HG02678 (cell line): ENCODE measurements around the gene ANKRD44.
A peak's percentile ranks its signal among the peaks of the same experiment; 100 is the strongest.

ENCODE experiments used
- ATAC-seq: cut with Tn5 transposase; IDR thresholded peaks from one replicate; pipeline ENCODE4 v1.9.1; 2021; ENCODE audit warnings: mild to moderate bottlenecking, moderate library complexity; ENCODE audit not compliant: unreplicated experiment

Gene ANKRD44

GRCh38 chr2:197157879-197158537 is 152.6 kb downstream of the ANKRD44 start:
- ATAC-seq, result no peak

GRCh38 chr2:197156771-197157170 is 153.8 kb downstream of the ANKRD44 start:
- ATAC-seq, result no peak

- peak; percentile 86 for ATAC-seq
These were observed 157.9 kb downstream of the ANKRD44 start for GRCh38 chr2:197152451-197153228.

GRCh38 chr2:197149546-197149945 is 161.0 kb downstream of the ANKRD44 start:
- ATAC-seq, result no peak

GRCh38 chr2:197148401-197148800 is 162.2 kb downstream of the ANKRD44 start:
- ATAC-seq, result no peak

GRCh38 chr2:197147942-197148341 is 162.6 kb downstream of the ANKRD44 start:
- ATAC-seq, result no peak

GRCh38 chr2:197146995-197147394 is 163.6 kb downstream of the ANKRD44 start:
- ATAC-seq, result no peak

GRCh38 chr2:197145471-197146056 is 165.0 kb downstream of the ANKRD44 start:
- ATAC-seq, result peak; percentile 95

- no peak for ATAC-seq
These were observed 166.4 kb downstream of the ANKRD44 start for GRCh38 chr2:197144183-197144582.

- no peak for ATAC-seq
These were observed 168.7 kb downstream of the ANKRD44 start for GRCh38 chr2:197141702-197142473.

GRCh38 chr2:197140045-197140444 is 170.5 kb downstream of the ANKRD44 start:
- no peak for ATAC-seq

GRCh38 chr2:197138506-197138905 is 172.1 kb downstream of the ANKRD44 start:
- ATAC-seq, result no peak

GRCh38 chr2:197137826-197138477 is 172.6 kb downstream of the ANKRD44 start:
- no peak for ATAC-seq

- no peak for ATAC-seq
These were observed 173.3 kb downstream of the ANKRD44 start for GRCh38 chr2:197137231-197137630.

- no peak for ATAC-seq
These were observed 174.1 kb downstream of the ANKRD44 start for GRCh38 chr2:197136452-197136851.

GRCh38 chr2:197135806-197136205 is 174.8 kb downstream of the ANKRD44 start:
- no peak for ATAC-seq

- ATAC-seq, result no peak
These were observed 176.4 kb downstream of the ANKRD44 start for GRCh38 chr2:197134206-197134605.

- ATAC-seq, result peak; percentile 76
These were observed 179.1 kb downstream of the ANKRD44 start for GRCh38 chr2:197131558-197131855.

- ATAC-seq, result peak; percentile 80
These were observed 180.3 kb downstream of the ANKRD44 start for GRCh38 chr2:197130318-197130717.

- ATAC-seq, result no peak
These were observed 181.7 kb downstream of the ANKRD44 start for GRCh38 chr2:197128897-197129296.

GRCh38 chr2:197128126-197128525 is 182.5 kb downstream of the ANKRD44 start:
- no peak for ATAC-seq
